HepG2 (cell line): Measurements from ENCODE around the gene FKBP5.

ENCODE experiments used
- BHLHE40 ChIP-seq: IDR thresholded peaks from 2 replicates; pipeline ENCODE4 v1.6.1; 2011; ENCODE audit warnings: low read length, improper control_type of control experiment
- ELF4 ChIP-seq: sonication (generic); formaldehyde crosslinking; IDR thresholded peaks from 2 replicates; pipeline ENCODE4 v1.5.0; 2020; ENCODE audit warnings: missing genetic modification reagents, mild to moderate bottlenecking, moderate library complexity, borderline replicate concordance
- EP300 ChIP-seq, 3 experiments: sonication (generic) in 1 of 3; formaldehyde crosslinking in 1 of 3; IDR thresholded peaks; 2 replicates each; pipeline versions ENCODE4 v1.5.1 to v1.6.1; 2011 to 2020; ENCODE audit warnings: low read depth in 2 of 3, low read length in 2 of 3, borderline replicate concordance in 1 of 3, improper control_type of control experiment in 1 of 3, mild to moderate bottlenecking in 1 of 3, missing genetic modification reagents in 1 of 3, moderate library complexity in 1 of 3
- KLF9 ChIP-seq: IDR thresholded peaks from 2 replicates; pipeline ENCODE4 v1.6.1; 2016; ENCODE audit warnings: low read depth
- MAZ ChIP-seq, 2 experiments: sonication (generic) in 1 of 2; formaldehyde crosslinking in 1 of 2; IDR thresholded peaks; 2 replicates each; pipeline versions ENCODE4 v1.5.0 to v1.6.1; 2012 to 2020; ENCODE audit warnings: low read depth in 2 of 2, mild to moderate bottlenecking in 2 of 2, borderline replicate concordance in 1 of 2, improper control_type of control experiment in 1 of 2, low read length in 1 of 2, missing genetic modification reagents in 1 of 2, moderate library complexity in 1 of 2
- PHF21A ChIP-seq: sonication (generic); formaldehyde crosslinking; IDR thresholded peaks from 2 replicates; pipeline ENCODE4 v1.5.0; 2020; ENCODE audit warnings: mild to moderate bottlenecking, missing genetic modification reagents
- POLR2AphosphoS5 ChIP-seq: IDR thresholded peaks from 2 replicates; pipeline ENCODE4 v1.6.1; 2012; ENCODE audit warnings: low read depth, low read length
- SNAPC5 ChIP-seq: sonication (generic); formaldehyde crosslinking; IDR thresholded peaks from 2 replicates; pipeline ENCODE4 v1.8.1; 2023; ENCODE audit warnings: mild to moderate bottlenecking, missing genetic modification reagents, borderline replicate concordance
- SP1 ChIP-seq, 2 experiments: fragments of 450-650 bp in 1 of 2; sonication (generic) in 1 of 2; formaldehyde crosslinking in 1 of 2; IDR thresholded peaks; 2 replicates each; pipeline versions ENCODE4 v1.4.0 to v1.6.1; 2016 to 2020; ENCODE audit warnings: missing genetic modification reagents in 1 of 2
- TCF7L2 ChIP-seq: IDR thresholded peaks from 2 replicates; pipeline ENCODE4 v1.6.1; 2011; ENCODE audit warnings: mild to moderate bottlenecking, low read depth, low read length, moderate library complexity
- YY1 ChIP-seq: IDR thresholded peaks from 2 replicates; pipeline ENCODE4 v1.6.1; 2011; ENCODE audit warnings: low read length, low read depth, moderate library complexity, mild to moderate bottlenecking; ENCODE audit not compliant: insufficient read depth, insufficient replicate concordance
- ZNF768 ChIP-seq: sonication (generic); formaldehyde crosslinking; IDR thresholded peaks from 2 replicates; pipeline ENCODE4 v1.4.0; 2020; ENCODE audit warnings: missing genetic modification reagents

GRCh38 chr6:35647400-35647799 lies 41.3 kb downstream of the FKBP5 start:
- no peak for TF ChIP-seq YY1
- TF ChIP-seq TCF7L2 = no peak
- TF ChIP-seq MAZ (IDR thresholded peaks at IDR 0.05; ENCODE audit: borderline replicate concordance, low read depth, low read length) = no peak
- no peak for TF ChIP-seq MAZ (CRISPR knock-in tag; IDR thresholded peaks at IDR 0.05; ENCODE audit: low read depth)
- TF ChIP-seq POLR2AphosphoS5 = no peak
- no peak for TF ChIP-seq SNAPC5 (CRISPR knock-in tag)
- TF ChIP-seq BHLHE40 = no peak
- TF ChIP-seq EP300 (IDR thresholded peaks at IDR 0.05; ENCODE audit: low read depth in 2 of 2, low read length in 2 of 2) = no peak
- no peak for TF ChIP-seq EP300 (CRISPR knock-in tag; IDR thresholded peaks at IDR 0.05; ENCODE audit: borderline replicate concordance)
- no peak for TF ChIP-seq SP1 (IDR thresholded peaks at IDR 0.05)
- no peak for TF ChIP-seq SP1 (CRISPR knock-in tag; IDR thresholded peaks at IDR 0.05)
- no peak for TF ChIP-seq PHF21A (CRISPR knock-in tag)
- TF ChIP-seq KLF9 = no peak
- TF ChIP-seq ELF4 (CRISPR knock-in tag) = no peak
- no peak for TF ChIP-seq ZNF768 (CRISPR knock-in tag)
